RWPE1 (cell line): Measurements from ENCODE around the gene GFOD1.
A peak's percentile ranks its signal among the peaks of the same experiment; 100 is the strongest.

Experiments used
- CTCF ChIA-PET: fragments of 350-600 bp; sonication (Branson Sonifier 250); formaldehyde crosslinking; extraction: SDS; loops from one replicate; lab custom pipeline; 2021; lab: Yijun Ruan, JAX
- POLR2A ChIA-PET: fragments of 400-600 bp; formaldehyde crosslinking; extraction: SDS; loops from one replicate; lab custom pipeline; 2020; ENCODE audit warnings: antibody characterized with exemption; ENCODE audit not compliant: low non-redundant PET; lab: Yijun Ruan, JAX
- DNase-seq: peaks from one replicate; pipeline ENCODE4 v3.0.0; 2012; ENCODE audit warnings: low spot score
- H3K27ac ChIP-seq: fragments of 450-650 bp; 2 replicates; pipeline ENCODE4 v1.5.1; 2017
- CTCF ChIP-seq: fragments of 450-650 bp; conservative IDR thresholded peaks from 2 replicates; pipeline ENCODE4 v1.5.1; 2017; ENCODE audit warnings: low read depth, mild to moderate bottlenecking

The GFOD1 gene

DNA sequence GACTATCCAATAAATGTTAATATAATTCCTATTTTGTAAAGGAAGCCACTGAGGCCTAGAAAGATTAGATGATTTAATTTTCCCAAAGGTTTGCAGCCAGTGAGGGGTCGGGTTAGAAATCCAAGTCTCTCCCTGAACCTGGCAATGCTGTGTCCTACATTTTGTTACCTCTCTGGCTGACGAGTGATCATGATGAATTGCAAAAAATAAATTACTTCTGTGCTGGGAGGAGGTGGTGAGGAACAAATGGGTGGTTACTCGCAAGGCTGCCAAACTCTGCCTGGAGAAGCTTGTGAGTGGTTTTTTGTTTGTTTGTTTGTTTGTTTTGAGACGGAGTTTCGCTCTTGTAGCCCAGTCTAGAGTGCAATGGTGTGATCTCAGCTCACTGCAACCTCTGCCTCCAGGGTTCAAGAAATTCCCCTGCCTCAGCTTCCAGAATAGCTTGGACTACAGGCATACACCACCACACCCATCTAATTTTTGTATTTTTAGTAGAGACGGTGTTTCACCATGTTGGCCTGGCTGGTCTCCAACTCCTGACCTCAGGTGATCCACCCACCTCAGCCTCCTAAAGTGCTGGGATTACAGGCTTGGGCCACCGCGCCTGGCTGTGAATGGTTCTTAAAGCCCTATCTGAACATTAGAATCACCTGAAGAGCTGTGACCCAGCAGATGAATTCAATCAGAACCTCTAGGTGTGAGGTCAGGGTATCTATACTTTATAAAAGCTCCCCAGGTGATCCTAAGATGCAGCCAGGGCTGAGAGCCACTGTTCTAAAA, 138.9 kb downstream of the GFOD1 start:
- ChIA-PET CTCF (interaction anchor here (0.5 kb wide), 1 partner anchor 74 kb away, joined by 7 read pairs; no protein-coding TSS in a partner anchor), POLR2A (no interaction called here)
- H3K27ac ChIP-seq: no peak overlapping the region
- no peak for DNase-seq
- no peak for TF ChIP-seq CTCF

DNA sequence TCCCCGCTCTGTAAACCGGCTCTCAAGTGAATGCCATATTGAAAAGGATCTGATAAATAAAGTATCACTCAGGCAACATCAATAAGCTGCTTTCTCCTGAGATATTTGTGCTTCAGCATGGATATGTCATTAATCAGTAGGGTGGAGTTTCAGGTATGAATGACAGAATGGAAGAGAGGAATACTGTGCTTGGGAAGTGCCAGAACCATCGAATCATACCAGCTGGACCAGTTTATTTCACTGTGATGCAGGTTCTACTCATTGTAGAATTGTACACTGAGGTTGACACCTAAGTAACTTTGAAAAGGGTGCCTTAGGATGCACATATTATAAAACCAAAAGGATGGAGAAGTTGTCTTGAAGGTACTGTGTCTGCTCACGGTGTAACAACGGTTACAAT, 141.2 kb downstream of the GFOD1 start:
- H3K27ac ChIP-seq: no peak overlapping the region
- ChIA-PET POLR2A (no interaction called here), CTCF (no interaction called here)

DNA sequence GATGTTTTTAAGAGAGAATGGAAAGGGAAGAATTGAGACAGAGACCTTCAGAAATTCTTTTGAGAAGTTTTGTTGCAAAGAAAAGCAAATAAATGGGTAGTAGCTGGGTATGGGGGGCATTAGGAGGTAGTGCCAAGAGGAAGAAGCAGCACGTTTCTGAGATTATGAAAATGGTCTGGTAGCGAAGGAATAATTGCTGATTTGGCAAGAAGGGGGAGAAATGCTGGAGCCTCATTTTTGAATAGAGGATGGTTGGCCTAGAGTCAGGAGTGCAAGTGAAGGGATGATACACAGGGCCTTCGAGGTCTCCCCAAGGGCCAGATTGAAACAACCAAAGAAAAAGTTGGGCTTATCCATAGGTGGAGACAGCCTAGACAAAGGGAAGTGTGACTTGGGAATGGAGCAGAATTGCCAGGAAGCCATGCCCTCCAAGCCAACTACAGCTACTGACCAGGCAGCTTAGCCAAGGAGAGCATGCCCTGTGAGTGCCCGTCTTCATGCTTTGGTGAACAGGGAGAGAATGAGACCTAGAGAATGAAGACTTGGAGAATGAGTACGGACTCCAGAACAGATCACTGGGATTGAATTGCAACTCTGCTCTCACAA, 144.9 kb downstream of the GFOD1 start:
- no peak overlapping the region for H3K27ac ChIP-seq
- DNase-seq: no peak
- TF ChIP-seq CTCF: no peak
- POLR2A ChIA-PET: no interaction called here
- CTCF ChIA-PET: no interaction called here

More for the DNA sequence above, 141.2 kb downstream of the GFOD1 start:
- no peak for TF ChIP-seq CTCF
- no peak for DNase-seq

DNA sequence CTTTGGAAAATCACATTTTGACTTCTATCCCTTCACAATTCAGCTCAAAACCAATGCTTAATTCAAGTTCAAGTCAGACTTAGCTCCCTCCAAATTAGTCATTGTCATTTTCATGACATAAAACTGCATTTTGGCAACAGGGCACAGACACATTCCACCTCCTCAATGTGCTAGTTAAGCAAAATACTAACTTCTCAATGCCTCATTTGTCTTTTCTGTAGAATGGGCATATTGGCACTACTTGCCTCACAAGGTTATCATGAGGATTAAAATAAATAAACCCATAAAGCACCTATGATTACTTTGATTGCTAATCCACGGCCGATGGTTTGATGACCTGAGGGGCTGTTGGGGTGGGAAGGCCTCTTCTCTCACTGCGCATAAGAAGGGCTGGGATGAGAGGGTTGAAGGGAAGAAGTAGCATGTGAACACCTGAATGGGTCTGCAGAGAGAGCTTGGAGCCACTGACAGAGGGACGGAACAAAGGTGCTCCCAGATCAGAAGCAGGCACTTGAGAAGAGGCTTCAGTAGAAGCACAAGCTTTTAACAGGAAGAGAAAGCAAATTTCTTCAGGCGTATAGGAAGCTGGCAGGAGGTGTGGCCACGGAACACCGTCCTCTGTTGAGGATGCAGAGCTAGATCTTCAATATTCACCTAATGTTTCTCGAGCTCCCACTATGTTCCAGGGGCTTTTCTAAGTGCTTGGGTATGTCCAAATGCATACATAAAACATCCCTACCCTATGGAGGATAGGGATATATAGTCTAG, 147.4 kb downstream of the GFOD1 start:
- no peak for TF ChIP-seq CTCF
- H3K27ac ChIP-seq: no peak overlapping the region
- no peak for DNase-seq
- ChIA-PET POLR2A (no interaction called here), CTCF (interaction anchor here (0.5 kb wide), 1 partner anchor 346 kb away, joined by 3 read pairs; no protein-coding TSS in a partner anchor)

DNA sequence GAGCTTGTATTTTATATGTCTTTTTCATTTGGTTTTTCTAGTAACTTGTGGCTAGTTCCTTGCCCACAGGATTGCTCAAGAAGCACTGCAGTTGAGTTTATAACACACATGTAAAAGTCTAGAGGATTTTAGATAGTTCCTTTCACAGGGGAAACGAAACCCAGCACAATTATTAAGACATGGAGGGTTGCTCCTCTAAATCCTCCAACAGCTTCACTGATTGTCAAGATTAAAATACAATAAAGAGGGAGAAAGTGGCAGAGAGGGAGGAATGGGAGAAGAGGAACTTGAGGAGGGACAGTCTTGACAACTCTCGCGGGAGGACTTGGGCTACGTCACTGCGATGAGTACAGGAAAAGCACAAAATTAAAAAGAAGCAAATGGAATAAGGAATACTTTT, 149.4 kb downstream of the GFOD1 start:
- POLR2A ChIA-PET: interaction anchor here (1.1 kb wide), 1 partner anchor 236 kb away, joined by 5 read pairs; the partner anchor contains the start of gene SIRT5
- DNase-seq: no peak
- TF ChIP-seq CTCF: no peak
- CTCF ChIA-PET: interaction anchor here (0.6 to 1.0 kb wide), 3 partner anchors 200 to 288 kb away, joined by 3 to 9 read pairs (median 4); no protein-coding TSS in a partner anchor
- H3K27ac ChIP-seq: no peak overlapping the region

DNA sequence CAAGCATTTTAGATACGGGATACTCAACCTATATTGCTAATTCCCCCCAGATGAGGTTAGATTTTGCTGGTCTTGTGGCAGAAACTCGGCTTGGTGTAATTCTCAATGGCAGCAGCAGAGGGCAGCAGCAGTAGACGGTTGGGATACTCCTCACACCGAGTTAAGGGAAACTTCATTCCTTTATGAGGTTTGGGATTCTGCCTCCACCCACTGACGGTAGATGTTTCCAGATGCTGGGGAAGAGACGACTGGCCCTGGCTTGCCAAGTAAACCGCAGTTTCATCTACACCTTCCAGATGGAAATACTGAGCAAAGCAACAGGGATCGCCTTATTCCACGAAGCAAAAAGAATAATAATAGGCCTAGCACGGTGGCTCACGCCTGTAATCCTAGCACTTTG, 150.8 kb downstream of the GFOD1 start:
- peak; percentile 80 for DNase-seq
- POLR2A ChIA-PET: no interaction called here
- peak; percentile 90 for TF ChIP-seq CTCF
- peak overlapping the region; percentile 65 for H3K27ac ChIP-seq
- CTCF ChIA-PET: no interaction called here
